K562 (cell line): ENCODE measurements around the gene NASP. TPM values are rescaled to one million over a fixed set of nuclear protein-coding genes. Genes with fewer than 3 reads are reported as not detected.

ENCODE experiments used
- ATAC-seq: fragments of 200-7000 bp; cut with Tn5 transposase; 3 replicates; pipeline ENCODE4 v1.9.1; 2020; ENCODE audit warnings: moderate library complexity
- BruUV-seq: library from RNA; stranded (reverse); fragments of 400-500 nt; replicated peaks from 2 replicates; lab custom pipeline; 2021; lab: Mats Ljungman, UMichigan
- CTCF ChIA-PET: fragments of 300-600 bp; formaldehyde crosslinking; extraction: SDS; loops from one replicate; lab custom pipeline; 2021; ENCODE audit warnings: low intra/inter-chr PET ratio; lab: Yijun Ruan, JAX
- POLR2A ChIA-PET: fragments of 300-600, 350-650 bp; sonication (Branson Sonifier 250); formaldehyde crosslinking; extraction: SDS; loops from one replicate; lab custom pipeline; 2021; ENCODE audit warnings: antibody characterized with exemption, inconsistent platforms; lab: Yijun Ruan, JAX
- DNase-seq, 4 experiments: peaks; one replicate each; pipeline versions ENCODE4 v3.0.0 to v3.0.0-alpha.2; 2011 to 2018; ENCODE audit warnings: low spot score in 3 of 4, mixed read lengths in 3 of 4; ENCODE audit errors: extremely low read depth in 1 of 4
- FAIRE-seq: peaks from 2 replicates; lab custom pipeline; 2011; peaks lifted over from hg19 to GRCh38; lab: Jason Lieb, UNC
- H2AFZ ChIP-seq: 2 replicates; pipeline ENCODE4 v1.6.0; 2011; ENCODE audit warnings: low read depth, low read length, control low read depth, inconsistent platforms
- H3K27ac ChIP-seq: fragments of 200-600 bp; 3 replicates; pipeline ENCODE4 v1.8.0; 2011; ENCODE audit warnings: low read depth, mild to moderate bottlenecking, control low read depth, inconsistent platforms, low read length, moderate library complexity, mixed read lengths; ENCODE audit errors: extremely low read depth
- H3K27me3 ChIP-seq, 2 experiments: fragments of 300-600 bp in 1 of 2; 2 replicates in 1 of 2; 3 replicates in 1 of 2; pipeline versions ENCODE4 v1.6.0 to v1.8.0; 2011; ENCODE audit warnings: inconsistent platforms in 2 of 2, low read length in 2 of 2, mild to moderate bottlenecking in 1 of 2, mixed read lengths in 1 of 2, moderate library complexity in 1 of 2; ENCODE audit not compliant: control insufficient read depth in 2 of 2, insufficient read depth in 2 of 2
- H3K36me3 ChIP-seq: fragments of 300-600 bp; 3 replicates; pipeline ENCODE4 v1.8.0; 2011; ENCODE audit warnings: mild to moderate bottlenecking, low read length, inconsistent platforms; ENCODE audit not compliant: control insufficient read depth, insufficient read depth
- H3K4me1 ChIP-seq, 2 experiments: fragments of 200-600 bp in 1 of 2; replicated peaks in 1 of 2; 2 replicates in 1 of 2; 3 replicates in 1 of 2; pipeline versions ENCODE4 v1.5.1 to v1.8.0; 2011; ENCODE audit warnings: inconsistent platforms in 2 of 2, low read length in 2 of 2, mild to moderate bottlenecking in 1 of 2, mixed read lengths in 1 of 2, moderate library complexity in 1 of 2; ENCODE audit not compliant: control insufficient read depth in 2 of 2, insufficient read depth in 2 of 2
- H3K4me2 ChIP-seq: 2 replicates; pipeline ENCODE4 v1.6.1; 2011; ENCODE audit warnings: low read length, control low read depth, inconsistent platforms, mixed read lengths; ENCODE audit not compliant: insufficient read depth
- H3K4me3 ChIP-seq: fragments of 200-600 bp; sonication (generic), shearing (Covaris generic); 2 replicates; pipeline ENCODE4 v1.5.1; 2016; ENCODE audit warnings: control low read depth, inconsistent platforms
- H3K79me2 ChIP-seq: fragments of 200-600 bp; 3 replicates; pipeline ENCODE4 v1.8.0; 2011; ENCODE audit warnings: low read length, inconsistent platforms; ENCODE audit not compliant: control insufficient read depth, insufficient read depth
- H3K9ac ChIP-seq, 2 experiments: 2 replicates each; pipeline versions ENCODE4 v1.6.0 to v1.6.1; 2011; ENCODE audit warnings: low read depth in 2 of 2, low read length in 2 of 2, control low read depth in 1 of 2, inconsistent platforms in 1 of 2, mild to moderate bottlenecking in 1 of 2, mixed read lengths in 1 of 2; ENCODE audit not compliant: insufficient read depth in 1 of 2
- H3K9me1 ChIP-seq: one replicate; pipeline ENCODE4 v1.6.0; 2011; ENCODE audit warnings: inconsistent platforms, mild to moderate bottlenecking, low read length, moderate library complexity; ENCODE audit not compliant: control insufficient read depth, insufficient read depth
- H3K9me3 ChIP-seq: replicated peaks from 2 replicates; pipeline ENCODE4 v1.5.1; 2011; ENCODE audit warnings: low read depth, low read length, inconsistent platforms; ENCODE audit not compliant: control insufficient read depth, insufficient read depth
- H4K20me1 ChIP-seq: replicated peaks from 2 replicates; pipeline ENCODE4 v1.6.1; 2011; ENCODE audit warnings: low read length, inconsistent platforms, mixed read lengths; ENCODE audit not compliant: control insufficient read depth, insufficient read depth
- CBFA2T3 ChIP-seq: fragments of 450-650 bp; IDR thresholded peaks from 2 replicates; pipeline ENCODE4 v1.6.1; 2017
- ELF4 ChIP-seq: fragments of 450-650 bp; formaldehyde crosslinking; IDR thresholded peaks from 2 replicates; pipeline ENCODE4 v1.4.0; 2022; ENCODE audit warnings: missing genetic modification characterization
- FOXP1 ChIP-seq: sonication (generic); formaldehyde crosslinking; IDR thresholded peaks from 2 replicates; pipeline ENCODE4 v1.8.0; 2022; ENCODE audit warnings: mild to moderate bottlenecking, missing genetic modification reagents
- HNRNPL ChIP-seq: fragments of 200-400 bp; formaldehyde crosslinking; IDR thresholded peaks from 2 replicates; pipeline ENCODE4 v1.6.1; 2017; ENCODE audit warnings: low read depth, mild to moderate bottlenecking, low read length
- KLF16 ChIP-seq: IDR thresholded peaks from 2 replicates; pipeline ENCODE4 v1.6.1; 2016; ENCODE audit warnings: antibody characterized with exemption
- NFE2L1 ChIP-seq: fragments of 450-650 bp; IDR thresholded peaks from 2 replicates; pipeline ENCODE4 v1.6.1; 2016; ENCODE audit warnings: missing genetic modification characterization, low read depth, mild to moderate bottlenecking, missing compliant biosample characterization, moderate library complexity, borderline replicate concordance
- NR2C1 ChIP-seq, 2 experiments: fragments of 450-650 bp; IDR thresholded peaks; 2 replicates each; pipeline ENCODE4 v1.6.1; 2017; ENCODE audit warnings: mild to moderate bottlenecking in 2 of 2, antibody characterized with exemption in 1 of 2, inconsistent platforms in 1 of 2, missing compliant biosample characterization in 1 of 2, missing genetic modification characterization in 1 of 2
- POLR2A ChIP-seq: fragments of 450-650 bp; conservative IDR thresholded peaks from 2 replicates; pipeline ENCODE4 v1.6.1; 2016
- SP1 ChIP-seq: sonication (generic); formaldehyde crosslinking; IDR thresholded peaks from 2 replicates; pipeline ENCODE4 v1.8.1; 2022; ENCODE audit warnings: mild to moderate bottlenecking, missing genetic modification reagents
- STAT5A ChIP-seq: IDR thresholded peaks from 2 replicates; pipeline ENCODE4 v1.6.1; 2012; ENCODE audit warnings: low read length, inconsistent platforms, borderline replicate concordance
- SUPT5H ChIP-seq: fragments of 450-650 bp; IDR thresholded peaks from 2 replicates; pipeline ENCODE4 v1.6.1; 2016
- TRIM24 ChIP-seq, 2 experiments: fragments of 450-650 bp; IDR thresholded peaks; 2 replicates each; pipeline ENCODE4 v1.6.1; 2016
- WHSC1 ChIP-seq: IDR thresholded peaks from one replicate; pipeline ENCODE4 v1.6.1; 2012; ENCODE audit warnings: low read length, control low read depth, inconsistent platforms
- ZC3H8 ChIP-seq: fragments of 450-650 bp; IDR thresholded peaks from 2 replicates; pipeline ENCODE4 v1.6.1; 2017
- ZEB2 ChIP-seq: fragments of 450-650 bp; IDR thresholded peaks from 2 replicates; pipeline ENCODE4 v1.6.1; 2016
- ZNF384 ChIP-seq: IDR thresholded peaks from 2 replicates; pipeline ENCODE4 v1.6.1; 2012; ENCODE audit warnings: low read depth, low read length, improper control_type of control experiment
- WGBS: fragments of 100-300 bp; shearing (Covaris generic); methylation state at CpG from one replicate; pipeline ENCODE4 v1.1.6; 2016; ENCODE audit warnings: low coverage, mixed read lengths; ENCODE audit not compliant: insufficient coverage; ENCODE audit errors: missing lambda C conversion rate; 5-methylcytosine and 5-hydroxymethylcytosine counted together
- in situ Hi-C: fragments of 300-500 bp; cut with MboI; formaldehyde crosslinking; loops from 4 replicates; pipeline ENCODE4 v1.15.0; 2018; ENCODE audit warnings: inconsistent platforms, mixed read lengths
- intact Hi-C: fragments of 100-400 bp; cut with micrococcal nuclease; formaldehyde crosslinking; loops from 2 replicates; pipeline ENCODE4 v1.14.2; 2022
- polyA plus RNA-seq, 8 experiments: library from polyadenylated mRNA; depleted of rRNA in 4 of 8; stranded (reverse) in 5 of 8; unstranded in 3 of 8; fragments of >200 nt; fragmentation: Nextera tagmentation in 2 of 8; fragmentation: Illumina TruSeq in 1 of 8; extraction: Ambion mirVana in 2 of 8; extraction: Trizol in 1 of 8; gene quantifications; 2 replicates each; pipeline versions ENCODE4 v1.2.1 to v1.2.3, GENCODE V29; 2011 to 2014; ENCODE audit warnings: inconsistent platforms in 1 of 8, missing spikeins in 1 of 8
- total RNA-seq, 7 experiments: library from RNA; depleted of rRNA in 6 of 7; stranded (reverse); fragments of >200 nt in 6 of 7; fragmentation: Illumina TruSeq in 2 of 7; extraction: Trizol in 2 of 7; gene quantifications; 2 replicates each; pipeline versions ENCODE4 v1.2.1 to v1.2.3, GENCODE V29; 2011 to 2021; ENCODE audit warnings: low replicate concordance in 1 of 7
- TF ChIP-seq, protein P1 (sequence below), 2 experiments: fragments of 450-650 bp in 1 of 2; sonication (generic) in 1 of 2; formaldehyde crosslinking; conservative IDR thresholded peaks; 2 replicates each; pipeline versions ENCODE4 v1.4.0 to v1.8.1; 2020 to 2022; ENCODE audit warnings: mild to moderate bottlenecking in 1 of 2, missing genetic modification reagents in 1 of 2

Gene NASP
- total and polyA plus RNA-seq, 9 of the 15 experiments (the other 6 are each of a cell fraction or from before 2014, with no cell fraction given): 199 to 578 (median 419) TPM

DNA sequence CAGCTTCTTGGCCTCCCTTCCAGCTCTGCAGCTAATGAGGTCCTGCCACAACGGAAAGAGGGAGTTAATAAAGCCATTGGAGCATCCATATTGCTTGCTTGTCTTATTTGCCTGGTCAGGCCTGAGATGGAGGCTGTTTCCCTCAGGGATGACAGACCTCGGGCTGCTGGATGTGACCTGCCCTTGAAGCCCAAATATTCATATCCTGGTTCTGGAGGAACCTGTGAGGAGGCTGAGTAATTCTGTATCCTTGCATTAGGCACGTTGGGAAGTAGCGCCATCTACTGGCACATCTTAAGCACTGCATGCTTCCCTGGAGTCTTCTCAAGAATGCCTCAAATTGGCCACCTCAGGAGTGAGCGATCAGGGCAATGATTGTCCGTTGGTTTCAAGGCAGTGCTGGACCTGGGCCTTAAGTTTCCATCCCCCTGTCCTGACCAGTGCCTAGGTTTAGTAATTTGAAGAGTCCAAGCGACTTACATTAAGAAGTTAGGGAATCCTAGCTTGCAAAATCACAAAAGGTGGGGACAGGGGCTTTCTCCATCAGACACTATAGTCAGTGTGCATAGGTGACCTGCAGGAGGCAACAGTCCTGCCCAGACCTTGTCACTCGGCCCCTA lies 13.8 kb upstream of the NASP start (continued):
- 0 out of 2 replicates have a peak, but pooled peaks have one; percentile 35 for TF ChIP-seq ZNF384
- peak; percentile 29; the same call in 1 of the 2 replicates for TF ChIP-seq ZEB2
- TF ChIP-seq KLF16: 0 out of 2 replicates have a peak, but pooled peaks have one; percentile 20

- in situ Hi-C loops (loop anchor here (5.0 kb wide), 1 partner anchor 213 kb away; no protein-coding TSS in a partner anchor), intact Hi-C loops (loop anchor here (1.0 to 10.0 kb wide), 5 partner anchors 49 to 556 kb away; partner anchors contain the start of genes HECTD3, PRDX1 and UROD)
- ATAC-seq: no peak
- Histone ChIP-seq H3K79me2 (no peaks in the 10 kb centered on the region), H4K20me1 (peaks cover 7% of the 10 kb centered on the region; the same call in 1 of the 2 replicates), H3K4me2 (no peak overlapping the region), H3K9me1 (no peaks in the 10 kb centered on the region), H3K9ac (no peak overlapping the region), H3K36me3 (peaks cover 52% of the 10 kb centered on the region), H3K27me3 (no peaks in the 10 kb centered on the region), H3K9me3 (no peaks in the 10 kb centered on the region), H3K4me3 (no peak overlapping the region), H3K4me1 (peaks cover 11 to 22% of the 10 kb centered on the region in 2 experiments), H3K27ac (no peak overlapping the region), H2AFZ (no peak overlapping the region)
- ChIA-PET CTCF (interaction anchor here (0.6 to 2.7 kb wide), 6 partner anchors 50 to 840 kb away, joined by 3 to 21 read pairs (median 4); partner anchors contain the start of genes PRDX1 and RNU5D-1), POLR2A (interaction anchor here (0.6 to 10.3 kb wide), 6 partner anchors 12 to 105 kb away, joined by 3 to 135 read pairs (median 6); partner anchors contain the start of genes AKR1A1, NASP and PRDX1)
- no TSS peak for BruUV-seq
- no peak for DNase-seq
- whole genome bisulfite sequencing: 71% methylated on average over 4 of the region's 4 CpGs
- no peak for FAIRE-seq
- TF ChIP-seq ZC3H8 (no peak), POLR2A (peak; percentile 46; the same call in 1 of the 2 replicates), CBFA2T3 (no peak), SUPT5H (peak; percentile 42; the same call in 1 of the 2 replicates), NR2C1 (IDR thresholded peaks at IDR 0.05) (no peak), NR2C1 (tag; IDR thresholded peaks at IDR 0.05) (no peak), SP1 (CRISPR knock-in tag) (0 out of 2 replicates have a peak, but pooled peaks have one; percentile 3), FOXP1 (CRISPR knock-in tag) (0 out of 2 replicates have a peak, but pooled peaks have one; percentile 17), HNRNPL (no peak), STAT5A (no peak), TRIM24 (IDR thresholded peaks at IDR 0.05) (no peak), WHSC1 (no peak), ELF4 (CRISPR knock-in tag) (no peak), NFE2L1 (tag) (no peak)
- TF ChIP-seq, protein P1, sequence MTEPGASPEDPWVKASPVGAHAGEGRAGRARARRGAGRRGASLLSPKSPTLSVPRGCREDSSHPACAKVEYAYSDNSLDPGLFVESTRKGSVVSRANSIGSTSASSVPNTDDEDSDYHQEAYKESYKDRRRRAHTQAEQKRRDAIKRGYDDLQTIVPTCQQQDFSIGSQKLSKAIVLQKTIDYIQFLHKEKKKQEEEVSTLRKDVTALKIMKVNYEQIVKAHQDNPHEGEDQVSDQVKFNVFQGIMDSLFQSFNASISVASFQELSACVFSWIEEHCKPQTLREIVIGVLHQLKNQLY (CRISPR knock-in tag; conservative IDR thresholded peaks at IDR 0.05): no peak
Observed at GRCh38 chr1:45570631-45571030, 13.2 kb upstream of the NASP start.
